GM12878 (cell line): Measurements from ENCODE around the gene KBTBD3.

Experiments
- HDAC2 ChIP-seq: fragments of 200-600 bp; sonication (generic); IDR thresholded peaks from 2 replicates; pipeline ENCODE4 v1.6.1; 2017
- HDAC6 ChIP-seq: fragments of 200-600 bp; sonication (generic); IDR thresholded peaks from one replicate; pipeline ENCODE4 v1.8.0; 2017; ENCODE audit warnings: antibody characterized with exemption; ENCODE audit not compliant: unreplicated experiment
- JUND ChIP-seq: IDR thresholded peaks from 2 replicates; pipeline ENCODE4 v1.6.1; 2012; ENCODE audit warnings: low read depth, mild to moderate bottlenecking, low read length, improper control_type of control experiment, moderate library complexity
- MEF2A ChIP-seq: IDR thresholded peaks from 2 replicates; pipeline ENCODE4 v1.6.1; 2011; ENCODE audit warnings: low read depth, mild to moderate bottlenecking, low read length, moderate library complexity; ENCODE audit not compliant: insufficient read depth
- NRF1 ChIP-seq: conservative IDR thresholded peaks from 2 replicates; pipeline ENCODE4 v1.6.1; 2011; ENCODE audit warnings: mild to moderate bottlenecking, low read depth, low read length, improper control_type of control experiment
- POLR2A ChIP-seq: IDR thresholded peaks from 2 replicates; pipeline ENCODE4 v1.6.1; 2011; ENCODE audit warnings: low read depth, mild to moderate bottlenecking, low read length
- SP1 ChIP-seq: IDR thresholded peaks from one replicate; pipeline ENCODE4 v1.6.1; 2011; ENCODE audit warnings: low read depth, low read length
- TAF1 ChIP-seq: IDR thresholded peaks from 2 replicates; pipeline ENCODE4 v1.6.1; 2011; ENCODE audit warnings: mild to moderate bottlenecking, low read depth, low read length, borderline replicate concordance
- YY1 ChIP-seq: IDR thresholded peaks from 2 replicates; pipeline ENCODE4 v1.6.1; 2011; ENCODE audit warnings: low read depth, mild to moderate bottlenecking, low read length
- ZNF622 ChIP-seq: fragments of 450-650 bp; IDR thresholded peaks from 2 replicates; pipeline ENCODE4 v1.6.1; 2017; ENCODE audit warnings: mild to moderate bottlenecking, inconsistent platforms
- TF ChIP-seq, protein P1 (sequence below), 3 experiments: IDR thresholded peaks in 2 of 3; conservative IDR thresholded peaks in 1 of 3; 2 replicates each; pipeline ENCODE4 v1.5.1; 2011; ENCODE audit warnings: low read depth in 3 of 3, low read length in 3 of 3, mild to moderate bottlenecking in 3 of 3, control low read depth in 2 of 3, moderate library complexity in 2 of 3, inconsistent platforms in 1 of 3, mixed read lengths in 1 of 3; ENCODE audit not compliant: control insufficient read depth in 2 of 3, insufficient read depth in 1 of 3; ENCODE audit errors: extremely low read depth in 1 of 3
- TF ChIP-seq, protein P2 (sequence below): fragments of 450-650 bp; formaldehyde crosslinking; IDR thresholded peaks from 2 replicates; pipeline ENCODE4 v1.4.0; 2022; ENCODE audit warnings: mild to moderate bottlenecking, moderate library complexity
- TF ChIP-seq, protein P3 (sequence below): IDR thresholded peaks from 2 replicates; pipeline ENCODE4 v1.6.1; 2012; ENCODE audit warnings: mild to moderate bottlenecking, low read depth, low read length

DNA sequence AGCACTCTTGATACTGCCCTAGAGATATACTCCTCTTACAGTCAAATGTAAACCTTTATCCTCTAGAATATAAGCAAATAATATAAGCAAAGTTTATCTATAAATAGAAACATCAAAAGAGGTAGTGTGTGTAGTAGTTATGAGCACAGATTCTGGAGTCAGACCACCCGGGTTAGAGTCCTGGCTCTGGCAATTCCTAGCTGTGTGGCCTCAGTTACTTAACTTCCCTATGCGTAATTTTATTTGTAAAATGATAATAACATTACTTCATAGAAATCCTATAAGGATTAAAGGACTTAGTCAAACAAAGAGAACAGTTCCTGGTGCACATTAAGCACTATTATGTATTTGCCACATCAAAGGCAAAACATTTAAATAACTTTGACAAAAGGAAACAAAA lies 62.1 kb downstream of the KBTBD3 start:
- TF ChIP-seq, protein P1, sequence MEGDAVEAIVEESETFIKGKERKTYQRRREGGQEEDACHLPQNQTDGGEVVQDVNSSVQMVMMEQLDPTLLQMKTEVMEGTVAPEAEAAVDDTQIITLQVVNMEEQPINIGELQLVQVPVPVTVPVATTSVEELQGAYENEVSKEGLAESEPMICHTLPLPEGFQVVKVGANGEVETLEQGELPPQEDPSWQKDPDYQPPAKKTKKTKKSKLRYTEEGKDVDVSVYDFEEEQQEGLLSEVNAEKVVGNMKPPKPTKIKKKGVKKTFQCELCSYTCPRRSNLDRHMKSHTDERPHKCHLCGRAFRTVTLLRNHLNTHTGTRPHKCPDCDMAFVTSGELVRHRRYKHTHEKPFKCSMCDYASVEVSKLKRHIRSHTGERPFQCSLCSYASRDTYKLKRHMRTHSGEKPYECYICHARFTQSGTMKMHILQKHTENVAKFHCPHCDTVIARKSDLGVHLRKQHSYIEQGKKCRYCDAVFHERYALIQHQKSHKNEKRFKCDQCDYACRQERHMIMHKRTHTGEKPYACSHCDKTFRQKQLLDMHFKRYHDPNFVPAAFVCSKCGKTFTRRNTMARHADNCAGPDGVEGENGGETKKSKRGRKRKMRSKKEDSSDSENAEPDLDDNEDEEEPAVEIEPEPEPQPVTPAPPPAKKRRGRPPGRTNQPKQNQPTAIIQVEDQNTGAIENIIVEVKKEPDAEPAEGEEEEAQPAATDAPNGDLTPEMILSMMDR (IDR thresholded peaks at IDR 0.05 in 2 of 3, conservative IDR thresholded peaks at IDR 0.05 in 1 of 3; ENCODE audit: control insufficient read depth in 2 of 3, extremely low read depth in 1 of 3, insufficient read depth in 1 of 3, low read depth in 3 of 3, low read length in 3 of 3): no peak
- no peak for TF ChIP-seq MEF2A
- no peak for TF ChIP-seq HDAC2
- TF ChIP-seq YY1: no peak
- no peak for TF ChIP-seq NRF1
- no peak for TF ChIP-seq ZNF622
- TF ChIP-seq JUND: no peak
- no peak for TF ChIP-seq HDAC6
- no peak for TF ChIP-seq POLR2A
- TF ChIP-seq SP1: no peak
- TF ChIP-seq, protein P2, sequence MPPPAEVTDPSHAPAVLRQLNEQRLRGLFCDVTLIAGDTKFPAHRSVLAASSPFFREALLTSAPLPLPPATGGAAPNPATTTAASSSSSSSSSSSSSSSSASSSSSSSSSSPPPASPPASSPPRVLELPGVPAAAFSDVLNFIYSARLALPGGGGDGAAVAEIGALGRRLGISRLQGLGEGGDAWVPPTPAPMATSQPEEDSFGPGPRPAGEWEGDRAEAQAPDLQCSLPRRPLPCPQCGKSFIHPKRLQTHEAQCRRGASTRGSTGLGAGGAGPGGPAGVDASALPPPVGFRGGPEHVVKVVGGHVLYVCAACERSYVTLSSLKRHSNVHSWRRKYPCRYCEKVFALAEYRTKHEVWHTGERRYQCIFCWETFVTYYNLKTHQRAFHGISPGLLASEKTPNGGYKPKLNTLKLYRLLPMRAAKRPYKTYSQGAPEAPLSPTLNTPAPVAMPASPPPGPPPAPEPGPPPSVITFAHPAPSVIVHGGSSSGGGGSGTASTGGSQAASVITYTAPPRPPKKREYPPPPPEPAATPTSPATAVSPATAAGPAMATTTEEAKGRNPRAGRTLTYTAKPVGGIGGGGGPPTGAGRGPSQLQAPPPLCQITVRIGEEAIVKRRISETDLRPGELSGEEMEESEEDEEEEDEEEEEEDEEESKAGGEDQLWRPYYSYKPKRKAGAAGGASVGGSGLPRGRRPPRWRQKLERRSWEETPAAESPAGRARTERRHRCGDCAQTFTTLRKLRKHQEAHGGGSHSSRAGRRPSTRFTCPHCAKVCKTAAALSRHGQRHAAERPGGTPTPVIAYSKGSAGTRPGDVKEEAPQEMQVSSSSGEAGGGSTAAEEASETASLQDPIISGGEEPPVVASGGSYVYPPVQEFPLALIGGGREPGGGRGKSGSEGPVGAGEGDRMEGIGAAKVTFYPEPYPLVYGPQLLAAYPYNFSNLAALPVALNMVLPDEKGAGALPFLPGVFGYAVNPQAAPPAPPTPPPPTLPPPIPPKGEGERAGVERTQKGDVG (CRISPR knock-in tag): no peak
- no peak for TF ChIP-seq TAF1
- TF ChIP-seq, protein P3, sequence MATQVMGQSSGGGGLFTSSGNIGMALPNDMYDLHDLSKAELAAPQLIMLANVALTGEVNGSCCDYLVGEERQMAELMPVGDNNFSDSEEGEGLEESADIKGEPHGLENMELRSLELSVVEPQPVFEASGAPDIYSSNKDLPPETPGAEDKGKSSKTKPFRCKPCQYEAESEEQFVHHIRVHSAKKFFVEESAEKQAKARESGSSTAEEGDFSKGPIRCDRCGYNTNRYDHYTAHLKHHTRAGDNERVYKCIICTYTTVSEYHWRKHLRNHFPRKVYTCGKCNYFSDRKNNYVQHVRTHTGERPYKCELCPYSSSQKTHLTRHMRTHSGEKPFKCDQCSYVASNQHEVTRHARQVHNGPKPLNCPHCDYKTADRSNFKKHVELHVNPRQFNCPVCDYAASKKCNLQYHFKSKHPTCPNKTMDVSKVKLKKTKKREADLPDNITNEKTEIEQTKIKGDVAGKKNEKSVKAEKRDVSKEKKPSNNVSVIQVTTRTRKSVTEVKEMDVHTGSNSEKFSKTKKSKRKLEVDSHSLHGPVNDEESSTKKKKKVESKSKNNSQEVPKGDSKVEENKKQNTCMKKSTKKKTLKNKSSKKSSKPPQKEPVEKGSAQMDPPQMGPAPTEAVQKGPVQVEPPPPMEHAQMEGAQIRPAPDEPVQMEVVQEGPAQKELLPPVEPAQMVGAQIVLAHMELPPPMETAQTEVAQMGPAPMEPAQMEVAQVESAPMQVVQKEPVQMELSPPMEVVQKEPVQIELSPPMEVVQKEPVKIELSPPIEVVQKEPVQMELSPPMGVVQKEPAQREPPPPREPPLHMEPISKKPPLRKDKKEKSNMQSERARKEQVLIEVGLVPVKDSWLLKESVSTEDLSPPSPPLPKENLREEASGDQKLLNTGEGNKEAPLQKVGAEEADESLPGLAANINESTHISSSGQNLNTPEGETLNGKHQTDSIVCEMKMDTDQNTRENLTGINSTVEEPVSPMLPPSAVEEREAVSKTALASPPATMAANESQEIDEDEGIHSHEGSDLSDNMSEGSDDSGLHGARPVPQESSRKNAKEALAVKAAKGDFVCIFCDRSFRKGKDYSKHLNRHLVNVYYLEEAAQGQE: no peak
